Activated T-helper 1 cell treated with anti-CD3 and anti-CD28 coated beads, Interleukin-2, amount 50 U/mL, for 16 hours (primary cell): Measurements from ENCODE around the gene C2CD4A.

Experiments used
- DNase-seq, 2 donors: peaks; one replicate each; pipeline ENCODE4 v3.0.0-alpha.2; 2020; ENCODE audit warnings: low read depth in 1 of 2, low spot score in 1 of 2

Gene C2CD4A

DNA sequence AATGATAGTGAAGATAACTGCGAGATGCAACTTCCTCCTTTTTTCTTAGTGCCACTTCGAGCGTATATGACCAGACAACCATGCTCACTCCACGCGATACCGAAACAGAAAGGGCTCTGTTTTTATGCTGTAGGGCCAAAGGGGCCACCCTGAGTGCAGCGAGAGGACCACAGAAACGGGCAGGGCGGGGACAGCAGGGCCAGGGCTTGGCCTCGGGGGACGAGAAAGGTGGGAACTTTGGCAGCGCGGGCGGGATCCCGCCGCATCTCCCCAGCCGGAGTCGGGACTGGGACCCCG lies 7.0 kb upstream of the C2CD4A start:
- peak; percentile 10 to 23 for DNase-seq

GRCh38 chr15:62060113-62060895 lies 6.5 kb upstream of the C2CD4A start, which contains the start of gene VPS13C:
Gene VPS13C, minus strand, starts transcription at chr15:62060447. Its CDS starts 73 bp downstream, at chr15:62060374.
- peak; percentile 76 to 87 for DNase-seq

DNA sequence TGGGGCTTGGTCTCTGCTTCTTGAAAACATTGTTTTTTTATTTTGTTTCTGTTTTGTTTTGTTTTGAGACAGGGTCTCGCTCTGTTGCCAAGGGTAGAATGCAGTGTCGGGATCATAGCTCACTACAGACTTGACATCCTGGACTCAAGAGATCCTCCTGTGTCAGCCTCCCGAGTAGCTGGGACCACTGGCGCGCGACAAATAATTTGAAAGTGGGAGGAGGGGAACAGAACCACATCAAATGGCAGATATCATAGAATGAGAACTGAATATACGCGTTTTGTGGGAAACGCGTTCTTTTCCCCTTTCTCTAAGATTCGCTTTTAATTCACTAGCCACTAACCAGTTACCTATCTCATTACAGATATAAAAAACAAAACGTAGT lies 5.9 kb upstream of the C2CD4A start:
- no peak for DNase-seq

- no peak for DNase-seq
These were observed 2.7 kb upstream of the C2CD4A start for GRCh38 chr15:62063825-62064635.

GRCh38 chr15:62067448-62068044 lies 769 bp downstream of the C2CD4A start:
- DNase-seq = no peak

- peak in 1 of 2 donors; percentile 2 for DNase-seq
These were observed 1.5 kb downstream of the C2CD4A start for GRCh38 chr15:62068071-62068809.

DNA sequence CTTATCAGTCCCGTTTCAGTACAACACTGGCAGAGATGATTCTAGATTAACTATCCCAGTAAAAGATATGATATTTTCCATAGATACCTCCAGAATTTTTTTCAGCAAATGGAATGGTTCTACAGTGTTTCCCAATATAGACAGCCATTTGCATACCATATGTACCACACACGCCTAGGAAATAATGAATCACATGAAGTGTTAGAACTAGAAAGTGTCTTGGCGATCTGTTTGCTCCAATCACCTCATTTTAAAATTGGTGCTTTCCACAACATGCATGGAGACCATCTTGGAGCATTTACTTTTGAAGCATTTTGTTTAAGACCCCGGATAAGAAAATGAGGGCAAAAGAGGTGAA lies 2.0 kb downstream of the C2CD4A start:
- DNase-seq = no peak

DNA sequence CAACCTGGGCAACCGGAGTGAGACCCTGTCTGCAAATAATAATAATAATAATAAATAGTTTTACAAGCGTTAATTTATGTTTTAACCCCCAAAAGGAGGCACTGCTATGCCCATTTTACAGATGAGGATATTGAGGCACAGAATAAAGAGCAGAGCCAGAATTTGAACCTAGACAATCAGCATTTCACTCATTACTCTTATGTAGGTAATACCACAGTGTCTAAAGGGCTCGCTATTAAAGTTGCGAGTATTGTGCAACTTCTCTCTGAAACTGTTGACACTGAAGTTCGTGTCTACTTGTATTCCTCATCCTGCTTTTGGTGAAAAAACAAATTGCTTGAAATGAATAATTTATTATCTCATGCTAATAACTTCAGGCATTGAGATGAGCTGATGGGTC lies 2.8 kb downstream of the C2CD4A start:
- no peak for DNase-seq

DNA sequence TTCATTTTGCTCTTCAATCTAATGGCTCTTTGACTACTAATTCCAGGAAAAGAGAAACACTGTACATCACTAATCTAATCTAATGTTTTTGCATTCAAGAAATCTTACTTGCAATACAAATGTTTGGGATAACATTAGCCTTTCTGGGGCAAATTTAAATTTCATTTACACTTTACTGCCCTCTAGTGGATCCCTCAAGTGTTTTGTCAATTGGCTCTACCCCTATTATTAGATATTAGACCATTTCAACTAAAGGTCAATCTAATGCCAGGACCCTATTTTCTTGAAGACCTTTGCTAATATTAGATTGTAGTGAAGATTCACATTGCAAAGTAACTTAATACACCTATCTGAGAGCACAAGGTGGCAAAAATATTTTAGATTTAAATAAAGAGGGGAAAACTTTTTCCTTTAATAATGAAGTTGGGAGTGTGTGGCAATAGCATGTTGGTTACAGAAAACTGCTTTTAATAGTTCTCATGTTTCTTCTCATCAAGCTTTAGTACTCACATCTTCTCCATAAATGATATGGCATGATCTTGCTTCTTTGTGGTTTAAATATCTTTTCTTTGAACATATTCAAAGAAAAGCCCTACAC lies 5.0 kb downstream of the C2CD4A start:
- no peak for DNase-seq

- DNase-seq = no peak
These were observed 9.0 kb downstream of the C2CD4A start for GRCh38 chr15:62075595-62076277.

DNA sequence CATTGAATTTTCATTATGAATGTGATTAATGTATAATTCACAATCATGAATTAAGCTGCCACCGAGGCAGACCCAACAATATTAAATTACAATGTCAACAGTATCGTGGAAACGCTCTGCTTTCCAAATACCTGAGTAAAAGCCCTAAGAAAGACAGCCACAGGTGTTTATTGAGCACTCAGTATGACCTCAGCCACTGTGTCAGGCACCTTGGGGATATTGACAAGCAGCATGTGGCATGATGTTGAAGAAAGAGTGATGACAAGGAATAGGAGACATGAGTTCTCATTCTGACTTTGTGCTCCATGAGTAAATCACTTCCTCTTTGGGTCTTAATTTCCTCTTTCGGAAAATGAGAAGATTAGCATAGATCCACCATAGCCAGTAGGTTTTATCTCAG lies 12.8 kb downstream of the C2CD4A start:
- no peak for DNase-seq

- DNase-seq = no peak
These were observed 16.7 kb downstream of the C2CD4A start for GRCh38 chr15:62083194-62084154.

DNA sequence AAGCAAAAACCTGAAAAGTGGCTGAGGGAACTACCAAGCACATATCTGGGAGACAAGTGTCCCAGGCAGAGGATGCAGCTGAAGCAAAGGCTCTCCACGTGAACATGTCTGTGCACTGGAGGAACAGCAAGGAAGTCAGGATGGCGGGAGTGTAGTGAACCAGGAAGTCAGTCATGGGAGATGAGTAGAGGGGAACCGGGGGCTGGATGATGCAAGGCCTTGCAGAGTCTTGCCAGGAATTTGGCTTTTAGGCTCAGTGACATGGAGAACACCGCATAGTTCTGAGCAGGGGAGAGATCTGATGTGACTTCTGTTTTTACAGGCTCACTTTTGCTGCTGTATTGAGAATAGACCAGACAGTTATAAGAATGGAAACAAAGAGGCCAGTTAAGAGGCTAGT lies 19.0 kb downstream of the C2CD4A start:
- DNase-seq = no peak

GRCh38 chr15:62087671-62088352 lies 21.0 kb downstream of the C2CD4A start:
- no peak for DNase-seq

DNA sequence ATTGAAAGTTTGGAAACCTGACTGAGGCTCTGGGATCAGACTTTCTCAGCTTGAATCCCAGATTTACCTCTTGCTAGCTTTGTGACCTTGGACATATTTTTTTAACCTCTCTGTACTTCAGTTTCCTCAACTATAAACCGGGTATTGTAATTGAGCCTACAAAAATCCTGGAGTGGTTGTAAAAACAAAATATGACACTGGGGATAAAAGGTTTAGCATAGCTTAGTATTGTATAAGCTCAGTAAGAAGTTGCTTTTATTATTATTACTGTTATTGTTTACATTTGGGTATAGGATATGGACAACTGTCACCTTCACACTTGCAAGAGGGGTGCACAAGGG lies 21.5 kb downstream of the C2CD4A start:
- no peak for DNase-seq

GRCh38 chr15:62089616-62090015 lies 22.8 kb downstream of the C2CD4A start:
- no peak for DNase-seq

DNA sequence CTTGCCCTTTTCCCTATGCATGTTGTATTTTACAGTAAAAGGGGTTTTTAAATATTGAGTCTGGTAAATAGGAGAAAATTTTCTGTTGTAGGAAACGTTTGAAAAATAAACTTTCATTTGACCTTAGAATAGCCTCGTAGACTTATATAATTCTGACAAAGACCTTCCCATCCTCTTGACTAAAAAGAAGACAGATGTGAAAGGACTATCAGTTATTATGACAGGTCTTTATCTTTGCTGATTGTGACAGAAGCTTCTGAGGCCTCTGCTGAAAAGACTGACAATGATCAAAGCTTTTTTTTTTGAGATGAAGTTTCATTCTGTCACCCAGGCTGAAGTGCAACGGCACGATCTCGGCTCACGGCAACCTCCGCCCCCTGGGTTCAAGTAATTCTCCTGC lies 24.2 kb downstream of the C2CD4A start:
- no peak for DNase-seq

DNA sequence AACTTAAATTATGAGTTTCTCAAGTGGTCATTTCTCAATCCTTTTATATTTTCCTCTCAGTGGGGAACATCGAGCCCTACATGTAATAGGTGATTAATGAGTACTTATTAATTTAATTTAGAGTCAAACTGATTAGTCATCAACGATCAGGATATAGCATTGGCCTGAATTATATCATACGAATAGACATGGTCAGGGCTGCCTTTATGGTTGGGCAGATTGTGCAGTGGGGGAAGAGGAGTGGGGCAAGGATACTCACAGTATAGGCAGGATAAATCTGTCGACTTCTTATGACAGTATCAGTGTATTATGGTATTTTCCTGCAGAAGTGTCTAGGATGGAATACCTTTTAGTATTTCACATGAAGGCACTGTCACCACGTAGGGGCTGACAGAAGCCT lies 27.0 kb downstream of the C2CD4A start:
- DNase-seq = no peak

DNA sequence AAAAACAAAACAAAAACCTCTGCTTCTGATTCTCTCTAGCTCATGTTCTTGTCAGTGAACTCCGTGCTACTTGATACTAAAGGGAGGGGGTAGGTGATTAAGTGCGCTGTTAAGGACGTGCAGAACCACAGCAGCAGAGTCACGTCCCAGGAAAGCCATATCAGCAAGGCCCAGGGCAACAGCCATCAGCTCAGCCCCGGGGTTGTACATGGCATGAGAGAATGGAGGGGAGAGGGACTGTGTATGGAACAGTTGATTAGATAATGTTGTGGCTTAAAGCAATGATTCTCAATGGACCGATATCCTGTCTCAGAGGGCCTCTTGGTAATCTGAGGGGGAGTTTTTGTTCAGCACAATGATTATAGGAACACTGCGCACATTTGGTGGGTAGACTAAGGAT lies 27.6 kb downstream of the C2CD4A start:
- no peak for DNase-seq
